Breast epithelium (tissue), 4 donors: ENCODE data around the gene CD55. TPM values are rescaled to one million over a fixed set of nuclear protein-coding genes. Genes with fewer than 3 reads are reported as not detected.

Experiments
- DNase-seq, 2 donors: peaks; one replicate each; pipeline ENCODE4 v3.0.0-alpha.2; 2019; ENCODE audit warnings: low spot score in 2 of 2
- H3K27ac ChIP-seq, 2 donors: fragments of 200-600 bp; sonication (generic) in 1 of 2; one replicate each; pipeline ENCODE4 v1.5.1; 2016 to 2019; ENCODE audit warnings: mild to moderate bottlenecking in 1 of 2
- H3K27me3 ChIP-seq, 2 donors: fragments of 200-600 bp; sonication (generic) in 1 of 2; one replicate each; pipeline versions ENCODE4 v1.5.1 to v1.6.0; 2017 to 2019; ENCODE audit warnings: control low read depth in 1 of 2, mild to moderate bottlenecking in 1 of 2
- H3K36me3 ChIP-seq: fragments of 200-600 bp; one replicate; pipeline ENCODE4 v1.5.1; 2019
- H3K4me1 ChIP-seq, 2 donors: fragments of 200-600 bp; sonication (generic); one replicate each; pipeline ENCODE4 v1.5.1; 2016 to 2019; ENCODE audit warnings: control low read depth in 1 of 2
- H3K4me3 ChIP-seq, 3 donors: fragments of 200-600 bp; sonication (generic); 1 replicate in 2 of 3; 2 replicates in 1 of 3; pipeline ENCODE4 v1.5.1; 2016 to 2019; ENCODE audit warnings: mild to moderate bottlenecking in 3 of 3, moderate library complexity in 2 of 3
- H3K9me3 ChIP-seq, 2 donors: fragments of 200-600 bp; sonication (generic) in 1 of 2; one replicate each; pipeline ENCODE4 v1.5.1; 2016 to 2019; ENCODE audit warnings: control low read depth in 1 of 2
- POLR2A ChIP-seq: fragments of 450-650 bp; IDR thresholded peaks from one replicate; pipeline ENCODE4 v1.6.1; 2016; ENCODE audit warnings: antibody characterized with exemption, mild to moderate bottlenecking, moderate library complexity
- POLR2AphosphoS5 ChIP-seq, 3 donors: sonication (generic); formaldehyde crosslinking; IDR thresholded peaks; one replicate each; pipeline ENCODE4 v1.6.1; 2017; ENCODE audit warnings: antibody characterized with exemption in 3 of 3
- intact Hi-C: fragments of 100-400 bp; cut with DNase I; formaldehyde crosslinking; loops from one replicate; pipeline ENCODE4 v1.15.1; 2023; ENCODE audit warnings: low total_unique reads
- total RNA-seq, 3 donors: library from RNA; depleted of rRNA; stranded (reverse); fragments of >200 nt; gene quantifications; one replicate each; pipeline ENCODE4 v1.1.0, GENCODE V29; 2016
- TF ChIP-seq, protein P1 (sequence below), 3 donors: fragments of 450-650 bp; IDR thresholded peaks; one replicate each; pipeline ENCODE4 v1.5.1; 2016 to 2017; ENCODE audit warnings: antibody characterized with exemption in 3 of 3, mild to moderate bottlenecking in 3 of 3, moderate library complexity in 3 of 3

Gene CD55
- total RNA-seq, 3 donors from 2014 or later, result 65.4 to 132 (median 67.8) TPM

DNA sequence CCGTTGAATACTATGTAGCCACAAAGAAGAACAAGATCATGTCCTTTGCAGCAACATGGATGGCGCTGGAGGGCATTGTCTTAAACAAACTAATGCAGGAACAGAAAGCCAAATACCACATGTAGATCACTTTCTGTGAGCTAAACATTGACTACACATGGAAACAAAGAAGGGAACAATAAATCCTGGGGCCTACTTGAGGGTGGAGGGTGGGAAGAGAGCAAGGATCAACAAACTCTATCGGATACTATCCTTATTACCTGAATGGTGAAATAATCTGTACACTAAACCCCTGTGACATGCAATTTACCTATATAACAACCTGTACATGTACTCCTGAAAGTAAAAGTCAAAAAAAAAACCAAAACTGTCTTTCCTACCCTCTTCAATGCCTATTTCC lies 40.8 kb upstream of the CD55 start:
- Histone ChIP-seq H3K4me1 (no peaks in the 10 kb centered on the region), H3K36me3 (no peaks in the 10 kb centered on the region), H3K27me3 (no peaks in the 10 kb centered on the region), H3K27ac (no peak overlapping the region), H3K4me3 (no peak overlapping the region), H3K9me3 (no peaks in the 10 kb centered on the region)
- TF ChIP-seq POLR2A (no peak), POLR2AphosphoS5 (IDR thresholded peaks at IDR 0.05) (no peak)
- TF ChIP-seq, protein P1, sequence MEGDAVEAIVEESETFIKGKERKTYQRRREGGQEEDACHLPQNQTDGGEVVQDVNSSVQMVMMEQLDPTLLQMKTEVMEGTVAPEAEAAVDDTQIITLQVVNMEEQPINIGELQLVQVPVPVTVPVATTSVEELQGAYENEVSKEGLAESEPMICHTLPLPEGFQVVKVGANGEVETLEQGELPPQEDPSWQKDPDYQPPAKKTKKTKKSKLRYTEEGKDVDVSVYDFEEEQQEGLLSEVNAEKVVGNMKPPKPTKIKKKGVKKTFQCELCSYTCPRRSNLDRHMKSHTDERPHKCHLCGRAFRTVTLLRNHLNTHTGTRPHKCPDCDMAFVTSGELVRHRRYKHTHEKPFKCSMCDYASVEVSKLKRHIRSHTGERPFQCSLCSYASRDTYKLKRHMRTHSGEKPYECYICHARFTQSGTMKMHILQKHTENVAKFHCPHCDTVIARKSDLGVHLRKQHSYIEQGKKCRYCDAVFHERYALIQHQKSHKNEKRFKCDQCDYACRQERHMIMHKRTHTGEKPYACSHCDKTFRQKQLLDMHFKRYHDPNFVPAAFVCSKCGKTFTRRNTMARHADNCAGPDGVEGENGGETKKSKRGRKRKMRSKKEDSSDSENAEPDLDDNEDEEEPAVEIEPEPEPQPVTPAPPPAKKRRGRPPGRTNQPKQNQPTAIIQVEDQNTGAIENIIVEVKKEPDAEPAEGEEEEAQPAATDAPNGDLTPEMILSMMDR (IDR thresholded peaks at IDR 0.05), result no peak
- intact Hi-C loops, result no loop called here
- DNase-seq, result no peak

DNA sequence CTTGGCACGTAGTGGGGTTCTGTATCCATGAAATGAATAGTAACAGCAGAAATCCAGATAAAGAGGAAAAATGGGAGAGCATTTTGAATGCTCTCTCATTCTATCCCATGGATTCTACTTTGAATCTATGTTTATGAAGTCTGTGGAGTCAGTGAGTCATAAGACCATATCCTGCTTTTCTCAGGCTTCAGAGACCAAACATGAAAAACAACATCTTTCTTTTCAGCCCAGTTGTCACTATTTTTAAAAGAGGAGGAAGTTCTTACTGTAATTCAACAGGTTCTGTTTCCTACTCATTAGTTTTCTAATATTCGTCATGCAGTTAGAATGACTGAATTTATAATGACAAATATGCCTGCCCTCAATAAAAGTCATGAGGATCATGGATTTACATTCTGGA lies 39.4 kb upstream of the CD55 start:
- Histone ChIP-seq H3K36me3 (no peaks in the 10 kb centered on the region), H3K27me3 (no peaks in the 10 kb centered on the region), H3K4me3 (no peak overlapping the region), H3K27ac (peak overlapping the region in 1 of 2 donors; percentile 55), H3K9me3 (no peaks in the 10 kb centered on the region), H3K4me1 (no peaks in the 10 kb centered on the region)
- intact Hi-C loops, result no loop called here
- DNase-seq, result no peak
- TF ChIP-seq, protein P1 (IDR thresholded peaks at IDR 0.05), result no peak
- TF ChIP-seq POLR2A, result no peak
- no peak for TF ChIP-seq POLR2AphosphoS5 (IDR thresholded peaks at IDR 0.05)

DNA sequence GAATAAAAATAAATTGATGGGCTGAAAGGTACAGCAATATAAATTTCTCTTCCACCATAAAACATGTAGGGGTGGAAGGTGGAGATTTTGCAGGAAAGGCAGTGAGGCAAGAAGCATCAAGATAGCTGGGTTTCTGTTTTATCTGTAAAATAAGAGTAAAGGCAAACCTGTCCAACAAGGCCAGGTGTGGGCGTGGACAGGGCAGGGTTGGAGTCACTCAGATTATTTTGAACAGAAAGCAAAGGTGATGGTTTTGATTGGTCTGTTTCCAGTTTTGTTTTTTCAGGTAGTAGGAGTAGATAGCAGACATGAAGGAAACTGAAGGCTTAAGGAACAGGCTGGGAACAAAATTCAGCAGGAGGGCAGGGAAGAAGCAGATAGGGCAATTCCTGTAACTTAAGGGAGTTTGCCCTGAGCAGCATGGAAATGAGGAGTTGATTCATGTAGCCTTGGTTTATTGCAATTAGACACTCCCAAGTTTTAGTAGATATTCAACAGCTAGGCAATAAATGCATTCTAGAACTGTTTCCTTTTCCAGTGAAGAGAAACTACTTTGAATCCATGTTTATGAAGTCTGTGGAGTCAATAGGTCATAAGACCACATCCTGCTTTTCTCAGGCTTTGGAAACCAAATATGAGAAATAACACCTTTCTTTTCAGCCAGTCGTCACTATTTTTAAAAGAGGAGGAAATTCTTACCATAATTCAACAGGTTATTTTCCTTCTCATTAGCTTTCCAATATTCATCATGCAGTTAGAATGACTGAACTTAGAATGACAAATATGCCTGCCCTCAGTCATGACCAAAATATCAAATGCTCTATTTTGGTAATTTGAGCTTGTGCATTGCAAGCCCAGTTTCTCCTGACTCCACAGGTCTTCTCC lies 38.7 kb upstream of the CD55 start:
- H3K4me3 ChIP-seq, result no peak overlapping the region
- no peaks in the 10 kb centered on the region for H3K36me3 ChIP-seq
- peak overlapping the region; percentile 55 to 60 for H3K27ac ChIP-seq
- no peak for TF ChIP-seq POLR2AphosphoS5 (IDR thresholded peaks at IDR 0.05)
- TF ChIP-seq, protein P1 (IDR thresholded peaks at IDR 0.05), result no peak
- no peak for TF ChIP-seq POLR2A
- no peaks in the 10 kb centered on the region for H3K4me1 ChIP-seq
- no peak for DNase-seq
- no peaks in the 10 kb centered on the region for H3K27me3 ChIP-seq
- intact Hi-C loops, result no loop called here
- no peaks in the 10 kb centered on the region for H3K9me3 ChIP-seq

DNA sequence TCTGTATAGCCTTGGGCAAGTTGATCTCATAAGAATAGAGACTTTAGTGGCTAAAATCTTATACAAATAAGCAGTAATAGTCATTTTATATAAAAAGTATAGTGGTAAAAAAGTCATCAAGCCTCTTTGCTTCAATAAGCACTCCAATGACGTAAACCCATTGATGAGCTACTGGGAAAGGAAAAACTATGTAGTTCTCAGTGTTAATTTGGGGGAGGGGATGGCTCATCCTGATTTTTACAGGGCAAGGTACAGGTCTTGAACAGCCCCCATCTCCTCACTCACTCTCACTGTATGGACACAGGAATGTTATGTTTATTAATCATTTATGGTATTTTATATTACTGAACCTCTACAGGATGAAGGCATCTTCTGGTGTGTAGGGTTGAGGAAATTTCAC lies 38.1 kb upstream of the CD55 start:
- Histone ChIP-seq H3K36me3 (no peaks in the 10 kb centered on the region), H3K27me3 (no peaks in the 10 kb centered on the region), H3K4me3 (no peak overlapping the region), H3K4me1 (no peaks in the 10 kb centered on the region), H3K9me3 (no peaks in the 10 kb centered on the region), H3K27ac (peak overlapping the region; percentile 5 to 55)
- TF ChIP-seq POLR2A (no peak), POLR2AphosphoS5 (IDR thresholded peaks at IDR 0.05) (no peak)
- TF ChIP-seq, protein P1 (IDR thresholded peaks at IDR 0.05), result no peak
- intact Hi-C loops, result no loop called here
- no peak for DNase-seq

DNA sequence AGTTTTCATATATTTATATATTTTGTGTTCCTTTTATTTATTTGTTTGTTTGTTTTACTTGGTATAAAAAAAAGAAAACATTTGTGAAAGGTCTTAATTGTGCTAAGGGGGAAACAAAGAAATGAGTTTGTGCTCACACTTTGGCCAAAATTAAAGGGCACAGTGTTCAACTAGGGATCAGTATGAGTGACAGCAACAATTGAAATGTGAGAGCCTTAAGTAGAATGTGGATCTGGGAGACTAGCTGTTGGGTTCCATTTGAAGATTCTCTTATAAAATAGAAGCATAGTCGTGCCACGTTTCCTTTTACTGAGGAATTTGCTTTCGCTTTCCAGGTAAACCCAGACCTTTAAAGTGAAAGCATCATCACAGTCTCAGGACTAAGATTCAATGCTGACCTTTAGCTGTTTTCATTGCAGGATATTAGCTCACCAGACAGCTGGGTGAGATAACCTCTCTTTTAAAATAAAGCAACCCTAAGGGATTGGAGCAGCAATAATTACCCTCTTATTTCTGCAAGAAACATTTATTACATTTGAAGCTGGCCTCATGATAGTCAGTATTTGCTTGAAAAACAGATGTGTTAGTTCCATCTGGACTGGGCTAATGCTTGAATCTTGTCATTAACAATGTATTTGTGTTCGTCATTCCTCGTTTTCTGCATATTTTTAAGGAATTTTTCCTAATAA lies 37.1 kb upstream of the CD55 start:
- no peak overlapping the region for H3K4me3 ChIP-seq

More for the DNA sequence above, 37.1 kb upstream of the CD55 start:
- no peaks in the 10 kb centered on the region for H3K9me3 ChIP-seq
- no peak for DNase-seq
- no peaks in the 10 kb centered on the region for H3K36me3 ChIP-seq
- H3K27ac ChIP-seq, result no peak overlapping the region
- TF ChIP-seq POLR2A, result no peak
- TF ChIP-seq, protein P1 (IDR thresholded peaks at IDR 0.05), result no peak
- TF ChIP-seq POLR2AphosphoS5 (IDR thresholded peaks at IDR 0.05), result no peak
- H3K4me1 ChIP-seq, result no peaks in the 10 kb centered on the region
- intact Hi-C loops, result no loop called here
- no peaks in the 10 kb centered on the region for H3K27me3 ChIP-seq
